Posterior vena cava (tissue), 2 donors: ENCODE measurements around the gene ZGLP1. TPM values are rescaled to one million over a fixed set of nuclear protein-coding genes. Genes with fewer than 3 reads are reported as not detected.
A peak's percentile ranks its signal among the peaks of the same experiment; 100 is the strongest.
"Not testable (repeated sequence)": the region's sequence is repeated elsewhere in the genome, so short reads cannot be mapped to it uniquely, and the experiment has no call there.

Source experiments
- DNase-seq: peaks from one replicate; pipeline ENCODE4 v3.0.0-alpha.2; 2020; ENCODE audit warnings: low spot score
- intact Hi-C, 2 donors: fragments of 100-400 bp; cut with DNase I; formaldehyde crosslinking; loops; one replicate each; pipeline versions ENCODE4 v1.14.1 to v1.14.2; 2022 to 2023
- long read RNA-seq, 2 donors: library from polyadenylated mRNA; unstranded; transcript quantifications; one replicate each; pipeline ENCODE4 v2.0.0, GENCODE V29; 2020 to 2021
- total RNA-seq, 2 donors: library from RNA; stranded (reverse); fragmentation: NEBNext Ultra II Directional; extraction: Animal tissue kit (Norgen Biotek cat#: 25700); gene quantifications; one replicate each; pipeline ENCODE4 v1.2.1, GENCODE V29; 2021
- donor health status: DM: yes; HTN: yes; CAD: no.
- donor health status: DM: yes; HTN: yes; CAD: no.

The ZGLP1 gene
- 1 to 10 TPM; 1.1 to 1.2 TPM for total RNA-seq
- long read RNA-seq, donor 1: 0 reads
- long read RNA-seq, donor 2: 0 reads

GRCh38 chr19:10309423-10309822 lies at the start of gene ZGLP1:
ZGLP1 (minus strand) TSS chr19:10309815.
- DNase-seq: no peak
- intact Hi-C loops: no loop called here

GRCh38 chr19:10356431-10356830 lies 46.8 kb upstream of the ZGLP1 start:
- intact Hi-C loops: no loop called here

GRCh38 chr19:10353793-10354391 lies 44.3 kb upstream of the ZGLP1 start:
- peak; percentile 90 for DNase-seq

More at GRCh38 chr19:10356431-10356830, 46.8 kb upstream of the ZGLP1 start:
- no peak for DNase-seq

DNA sequence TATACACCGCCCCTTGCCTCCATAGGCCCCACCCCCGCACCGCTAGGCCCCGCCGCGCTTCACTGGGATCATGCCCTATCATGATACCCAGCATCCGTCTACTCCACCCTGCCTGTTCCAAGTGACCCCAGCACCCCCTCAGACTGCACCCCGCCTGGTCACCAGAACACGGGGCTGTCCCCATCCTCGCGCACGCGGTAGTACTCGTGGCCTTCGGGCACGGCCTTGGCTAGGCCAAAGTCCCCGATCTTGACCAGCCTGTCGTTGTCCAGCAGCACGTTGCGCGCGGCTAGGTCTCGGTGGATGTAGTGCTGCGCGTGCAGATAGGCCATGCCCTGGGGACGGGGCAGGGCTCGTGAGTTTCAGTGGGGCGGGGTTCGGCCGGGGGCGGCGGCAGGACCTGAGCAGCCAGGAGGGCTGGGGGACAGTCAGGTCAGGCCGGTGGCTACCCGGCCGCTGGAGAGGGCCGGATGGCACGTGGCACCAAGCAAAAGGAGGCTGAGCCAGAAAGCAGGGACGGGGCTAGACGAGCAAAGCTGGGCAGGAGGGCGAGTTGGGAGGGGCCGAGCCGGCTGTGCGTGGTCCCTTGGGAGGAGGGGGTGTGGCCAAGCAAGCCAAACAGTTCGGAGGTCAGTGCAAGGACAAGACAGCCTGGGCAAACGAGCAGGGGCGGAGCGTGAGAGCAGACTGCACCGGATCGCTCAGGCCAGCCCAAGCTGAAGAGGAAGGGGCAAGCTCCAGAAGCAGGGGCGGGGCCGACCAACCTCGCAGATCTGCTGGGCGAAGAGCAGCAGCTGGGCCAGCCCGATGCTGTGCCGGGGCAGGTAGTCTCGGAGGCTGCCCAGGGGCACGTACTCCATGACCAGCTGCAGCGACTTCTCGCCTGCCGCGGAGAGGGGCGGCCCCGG lies 43.4 kb upstream of the ZGLP1 start:
- peak; percentile 92 for DNase-seq
- intact Hi-C loops: no loop called here

More at GRCh38 chr19:10353793-10354391, 44.3 kb upstream of the ZGLP1 start:
- intact Hi-C loops: no loop called here

GRCh38 chr19:10346509-10346908 lies 36.9 kb upstream of the ZGLP1 start:
- DNase-seq: no peak

GRCh38 chr19:10344780-10345179 lies 35.2 kb upstream of the ZGLP1 start:
- no peak for DNase-seq

More at GRCh38 chr19:10346509-10346908, 36.9 kb upstream of the ZGLP1 start:
- intact Hi-C loops: no loop called here

GRCh38 chr19:10343495-10343894 lies 33.9 kb upstream of the ZGLP1 start:
- no peak for DNase-seq
- intact Hi-C loops: no loop called here

More at GRCh38 chr19:10344780-10345179, 35.2 kb upstream of the ZGLP1 start:
- intact Hi-C loops: no loop called here

DNA sequence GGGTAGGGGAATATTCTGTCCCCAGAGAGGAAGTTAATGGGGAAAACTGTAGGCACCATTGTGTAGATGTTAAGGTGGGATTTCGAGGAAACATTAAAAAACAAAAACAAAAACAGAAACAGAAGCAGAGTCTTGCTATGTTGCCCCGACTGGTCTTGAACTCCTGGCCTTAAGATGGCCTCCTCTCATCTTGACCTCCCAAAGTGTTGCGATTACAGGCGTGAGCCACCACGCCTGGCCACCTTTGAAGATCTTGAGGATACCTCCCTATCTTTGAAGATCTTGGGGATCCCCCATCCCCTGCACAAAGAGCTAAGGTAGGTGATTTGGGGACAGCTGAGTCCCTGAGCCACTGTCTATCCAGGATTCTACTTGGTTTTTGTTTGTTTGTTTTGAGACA lies 30.4 kb upstream of the ZGLP1 start:
- DNase-seq: no peak
- intact Hi-C loops: loop anchor here in 1 of 2 donors (5.0 kb wide), 1 partner anchor 42 kb away; the partner anchor contains the start of gene TYK2

DNA sequence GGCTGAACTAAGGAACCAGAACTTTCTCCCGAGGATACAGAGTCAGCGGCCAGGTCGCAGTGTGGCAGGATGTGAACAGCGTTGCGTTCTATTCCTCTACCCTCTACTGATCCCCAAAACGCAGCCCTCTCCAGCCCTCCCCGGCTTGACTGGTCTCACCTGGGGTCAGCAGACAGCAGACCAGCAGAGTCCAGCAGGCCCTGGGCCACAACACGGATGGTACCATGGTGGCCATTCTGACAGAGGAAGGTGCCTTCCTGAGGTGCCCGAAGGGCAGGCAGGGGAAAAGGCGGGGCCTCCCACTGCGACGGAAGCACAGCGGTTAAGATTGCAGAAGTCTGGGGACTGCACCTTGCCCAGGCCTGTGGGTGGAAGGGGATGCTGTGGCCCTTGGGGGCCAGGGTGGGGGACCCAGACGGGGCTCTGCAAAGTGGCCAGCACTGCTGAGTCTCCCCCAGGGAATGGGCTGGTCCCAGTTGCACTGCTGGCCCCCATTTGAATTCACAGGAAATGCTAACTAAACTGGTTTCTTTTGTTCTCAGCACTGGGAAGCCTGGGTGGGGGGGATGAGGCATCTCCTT lies 29.9 kb upstream of the ZGLP1 start, which contains the start of gene ICAM3:
TSS of gene ICAM3 (minus strand) at position 245 of the 581 bp plus-strand sequence. CDS start at position 235, 10 bp downstream.
- intact Hi-C loops: loop anchor here in 1 of 2 donors (5.0 kb wide), 1 partner anchor 43 kb away; the partner anchor contains the start of gene TYK2
- DNase-seq: no peak

- intact Hi-C loops: loop anchor here in 1 of 2 donors (5.0 kb wide), 1 partner anchor 43 kb away; the partner anchor contains the start of gene TYK2
These were observed 29.3 kb upstream of the ZGLP1 start for GRCh38 chr19:10338940-10339339.

DNA sequence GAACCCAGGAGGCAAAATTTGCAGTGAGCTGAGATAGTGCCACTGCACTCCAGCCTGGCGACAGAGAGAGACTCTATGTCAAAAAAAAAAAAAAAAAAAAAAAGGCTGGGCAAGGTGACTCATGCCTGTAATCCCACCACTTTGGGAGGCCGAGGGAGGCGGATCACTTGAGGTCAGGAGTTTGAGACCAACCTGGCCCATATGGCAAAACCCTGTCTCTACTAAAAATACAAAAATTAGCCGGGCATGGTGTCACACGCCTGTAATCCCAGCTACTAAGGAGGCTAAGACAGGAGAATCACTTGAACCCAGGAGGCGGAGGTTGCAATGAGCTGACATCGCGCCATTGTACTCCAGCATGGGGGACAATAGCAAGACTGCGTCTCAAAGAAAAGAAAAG lies 27.1 kb upstream of the ZGLP1 start:
- intact Hi-C loops: loop anchor here in 1 of 2 donors (5.0 kb wide), 1 partner anchor 46 kb away; the partner anchor contains the start of gene TYK2
- DNase-seq: not testable (repeated sequence)

More at GRCh38 chr19:10338940-10339339, 29.3 kb upstream of the ZGLP1 start:
- DNase-seq: no peak

- intact Hi-C loops: loop anchor here in 1 of 2 donors (5.0 kb wide), 1 partner anchor 47 kb away; the partner anchor contains the start of gene TYK2
- no peak for DNase-seq
These were observed 25.9 kb upstream of the ZGLP1 start for GRCh38 chr19:10335352-10335985.

- intact Hi-C loops: loop anchor here in 1 of 2 donors (5.0 kb wide), 1 partner anchor 48 kb away; the partner anchor contains the start of gene TYK2
- peak; percentile 98 for DNase-seq
These were observed 25.2 kb upstream of the ZGLP1 start for GRCh38 chr19:10334588-10335351.

GRCh38 chr19:10333758-10334587 lies 24.4 kb upstream of the ZGLP1 start:
- no peak for DNase-seq
- intact Hi-C loops: no loop called here

DNA sequence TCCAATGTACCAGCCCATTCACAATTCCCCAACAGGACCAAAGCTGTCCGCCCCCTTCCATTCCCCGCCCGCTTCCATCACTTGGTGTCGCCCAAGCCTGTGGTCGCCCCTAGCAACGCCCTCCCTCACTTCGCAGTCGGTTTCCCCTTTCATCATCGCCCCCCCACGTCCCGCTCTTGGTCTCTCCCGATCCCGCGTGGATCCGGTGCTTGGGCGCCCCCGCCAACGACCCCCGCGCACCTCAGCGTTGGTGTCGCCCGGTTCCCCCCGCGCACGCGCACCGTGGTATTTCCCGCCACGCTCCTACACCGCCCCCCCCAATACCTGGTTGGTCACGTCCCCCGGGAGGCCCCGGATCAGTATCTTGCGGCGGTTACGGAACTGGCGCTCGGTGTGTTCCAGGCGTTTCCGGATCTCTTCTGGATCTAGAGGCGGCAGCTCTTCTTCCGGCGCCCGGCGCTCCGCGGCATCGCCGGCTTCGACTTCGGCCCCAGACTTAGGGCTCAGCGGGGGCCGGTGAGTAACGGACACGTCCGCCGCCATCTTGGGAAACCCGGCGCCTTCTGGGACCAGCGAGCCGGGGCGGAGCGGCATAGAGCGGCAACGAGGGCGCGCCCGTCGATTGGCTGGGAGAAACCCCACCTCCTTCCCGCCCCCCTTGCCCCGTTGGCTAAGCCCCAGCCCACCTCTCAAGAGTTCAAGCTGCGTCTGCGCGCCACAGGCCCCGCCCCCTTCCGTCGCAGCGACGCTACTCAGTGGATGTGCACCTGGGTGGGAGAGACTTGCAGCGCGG lies 23.5 kb upstream of the ZGLP1 start, which contains the start of gene RAVER1:
TSS of gene RAVER1 (minus strand) at position 565 of the 793 bp plus-strand sequence. CDS start at position 543, 22 bp downstream.
- intact Hi-C loops: no loop called here
- DNase-seq: peak; percentile 99
